ENCODE data around the gene KIFBP. TPM values are rescaled to one million over a fixed set of nuclear protein-coding genes. Genes with fewer than 3 reads are reported as not detected.
"Not testable (repeated sequence)": the region's sequence is repeated elsewhere in the genome, so short reads cannot be mapped to it uniquely, and the experiment has no call there.

KIFBP gene
- total RNA-seq, 8 experiments from 2014 or later: 12.9 to 48.0 (median 31.8) TPM

DNA sequence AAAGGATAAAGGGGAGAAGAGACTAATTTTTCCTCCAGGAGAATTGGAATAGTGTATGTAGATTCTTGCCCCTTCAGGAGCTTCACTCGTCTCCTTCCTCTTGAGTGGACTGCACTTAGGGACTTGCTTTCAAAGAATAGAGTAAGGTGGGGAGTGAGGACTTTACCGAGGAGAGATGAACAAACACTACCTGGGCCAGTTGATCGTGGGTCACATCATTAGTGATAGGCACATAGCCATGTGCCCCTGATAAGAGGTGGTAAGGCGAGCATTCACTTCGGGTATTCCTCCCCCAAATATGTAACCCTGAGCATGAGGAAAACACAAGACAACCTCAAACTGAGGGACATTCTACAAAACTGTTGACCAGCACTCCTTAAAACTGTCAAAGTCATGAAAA, 14.6 kb upstream of the KIFBP start:
- in situ Hi-C loops (cut with MboI; ENCODE audit: low pct_unique_long_range_greater_than_20kb in 2 of 9, low sequenced_read_pairs in 9 of 9, unreplicated experiment in 9 of 9): no loop called here
- no peak for ATAC-seq (replicated peaks in 6 of 8)
- Histone ChIP-seq H3K4me1 (replicated peaks in 1 of 2) (no peaks in the 10 kb centered on the region), H3K4me3 (no peak overlapping the region), H3K27ac (no peak overlapping the region)
- 60 to 100% (median 90%) methylated on average over 1 to 5 of the region's 5 CpGs for WGBS, 10 experiments

DNA sequence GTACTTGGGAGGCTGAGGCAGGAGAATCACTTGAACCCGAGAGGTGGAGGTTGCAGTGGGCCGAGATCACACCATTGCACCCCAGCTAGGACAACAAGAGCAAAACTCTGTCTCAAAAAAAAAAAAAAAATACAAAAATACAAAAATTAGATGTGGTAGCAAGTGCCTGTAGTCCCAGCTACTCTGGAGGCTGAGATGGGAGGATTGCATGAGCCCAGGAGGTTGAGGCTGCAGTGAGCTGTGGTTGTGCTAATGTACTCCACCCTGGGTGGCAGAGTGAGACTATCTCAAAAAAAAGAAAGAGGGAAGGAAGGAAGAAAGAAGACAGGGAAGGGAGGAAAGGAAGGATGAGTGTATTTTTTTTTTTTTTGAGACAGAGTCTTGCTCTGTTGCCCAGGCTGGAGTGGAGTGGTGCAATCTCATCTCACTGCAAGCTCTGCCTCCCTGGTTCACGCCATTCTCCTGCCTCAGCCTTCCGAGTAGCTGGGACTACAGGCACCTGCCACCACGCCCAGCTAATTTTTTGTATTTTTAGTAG, 12.6 kb upstream of the KIFBP start:
- ATAC-seq (replicated peaks in 6 of 8); H3K4me3 ChIP-seq; H3K4me1 ChIP-seq (replicated peaks in 1 of 2); H3K27ac ChIP-seq; in situ Hi-C loops (cut with MboI; ENCODE audit: low pct_unique_long_range_greater_than_20kb in 2 of 9, low sequenced_read_pairs in 9 of 9, unreplicated experiment in 9 of 9): not testable (repeated sequence)
- 80 to 100% (median 100%) methylated on average over 1 to 2 of the region's 5 CpGs; no CpG with 5 or more reads in 3 of the 10 experiments for WGBS, 10 experiments

GRCh38 chr10:68979738-68980137, 8.9 kb upstream of the KIFBP start:
- H3K27ac ChIP-seq; ATAC-seq (replicated peaks in 6 of 8); H3K4me3 ChIP-seq; in situ Hi-C loops (cut with MboI; ENCODE audit: low pct_unique_long_range_greater_than_20kb in 2 of 9, low sequenced_read_pairs in 9 of 9, unreplicated experiment in 9 of 9); H3K4me1 ChIP-seq (replicated peaks in 1 of 2): not testable (repeated sequence)
- 81 to 100% (median 93%) methylated on average over 2 to 6 of the region's 6 CpGs; no CpG with 5 or more reads in 4 of the 10 experiments for WGBS, 10 experiments

DNA sequence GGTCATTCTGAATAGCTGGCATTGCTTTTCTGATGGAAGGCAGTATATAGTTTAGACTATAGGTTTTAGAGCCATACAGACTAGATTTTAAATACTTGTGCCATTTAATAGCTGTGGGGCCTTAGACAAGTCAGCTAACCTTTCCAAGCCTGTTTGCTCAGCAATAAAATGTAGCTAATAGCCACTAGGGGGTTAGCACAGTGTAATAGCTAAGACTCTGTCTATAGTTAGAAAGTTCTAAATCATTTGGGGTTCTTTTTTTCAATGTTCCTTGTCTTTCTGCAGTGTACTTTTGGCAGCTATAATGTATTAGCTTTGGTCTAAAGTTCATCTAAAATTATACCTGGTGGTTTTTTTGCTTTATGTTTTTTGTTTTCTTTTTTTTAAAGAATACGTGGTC, 7.5 kb upstream of the KIFBP start:
- H3K4me3 ChIP-seq: no peak overlapping the region
- in situ Hi-C loops (cut with MboI; ENCODE audit: low pct_unique_long_range_greater_than_20kb in 2 of 9, low sequenced_read_pairs in 9 of 9, unreplicated experiment in 9 of 9): no loop called here
- no peaks in the 10 kb centered on the region for H3K4me1 ChIP-seq (replicated peaks in 1 of 2)
- WGBS, 10 experiments: 80 to 100% (median 100%) methylated on average over 1 of the region's 1 CpG
- no peak overlapping the region for H3K27ac ChIP-seq
- peak in 1 of 8 experiments; percentile 36 for ATAC-seq (replicated peaks in 6 of 8)

DNA sequence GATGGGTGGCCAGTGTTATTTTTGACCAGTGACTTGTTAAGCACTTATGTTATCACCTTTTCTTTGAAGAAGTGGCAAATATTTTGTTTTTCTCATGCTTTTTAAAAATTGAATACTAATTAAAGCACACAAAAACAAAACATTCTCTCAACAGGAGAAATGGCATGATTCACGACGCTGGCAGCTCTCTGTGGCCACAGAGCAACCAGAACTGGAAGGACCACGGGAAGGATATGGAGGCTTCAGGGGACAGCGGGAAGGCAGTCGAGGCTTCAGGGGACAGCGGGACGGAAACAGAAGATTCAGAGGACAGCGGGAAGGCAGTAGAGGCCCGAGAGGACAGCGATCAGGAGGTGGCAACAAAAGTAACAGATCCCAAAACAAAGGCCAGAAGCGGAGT, 6.2 kb upstream of the KIFBP start:
- ATAC-seq (replicated peaks in 6 of 8): no peak
- in situ Hi-C loops (cut with MboI; ENCODE audit: low pct_unique_long_range_greater_than_20kb in 2 of 9, low sequenced_read_pairs in 9 of 9, unreplicated experiment in 9 of 9): no loop called here
- Histone ChIP-seq H3K4me1 (replicated peaks in 1 of 2) (no peaks in the 10 kb centered on the region), H3K27ac (no peak overlapping the region), H3K4me3 (no peak overlapping the region)
- WGBS, 10 experiments: 80 to 100% (median 95%) methylated on average over 2 to 11 of the region's 11 CpGs; no CpG with 5 or more reads in 2 of the 10 experiments

DNA sequence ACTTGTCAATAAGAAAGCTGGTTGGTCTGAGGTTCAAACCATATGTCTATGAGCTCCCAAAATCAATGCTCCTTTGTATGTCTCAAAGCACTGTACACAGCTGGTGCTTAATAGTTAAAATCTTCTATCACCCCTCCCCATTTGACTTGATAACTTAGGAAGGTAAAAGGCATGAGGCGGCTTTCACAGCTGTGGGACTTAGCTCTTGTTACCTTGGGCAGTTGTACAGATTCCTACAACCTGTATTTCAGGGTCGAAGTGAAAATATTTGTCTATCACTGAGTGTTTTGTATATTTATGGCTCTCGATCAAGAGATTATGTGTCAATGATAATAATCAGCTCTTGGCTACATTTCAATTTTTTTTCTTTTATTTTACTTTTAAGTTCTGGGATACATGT, 992 bp upstream of the KIFBP start:
- 39 to 100% (median 86%) methylated on average over 1 to 3 of the region's 3 CpGs; no CpG with 5 or more reads in 1 of the 10 experiments for WGBS, 10 experiments
- in situ Hi-C loops (cut with MboI; ENCODE audit: low pct_unique_long_range_greater_than_20kb in 2 of 9, low sequenced_read_pairs in 9 of 9, unreplicated experiment in 9 of 9): no loop called here
- H3K4me3 ChIP-seq: no peak overlapping the region
- ATAC-seq (replicated peaks in 6 of 8): no peak
- peaks cover 8 to 20% of the 10 kb centered on the region in 2 donors for H3K4me1 ChIP-seq (replicated peaks in 1 of 2)
- no peak overlapping the region for H3K27ac ChIP-seq

DNA sequence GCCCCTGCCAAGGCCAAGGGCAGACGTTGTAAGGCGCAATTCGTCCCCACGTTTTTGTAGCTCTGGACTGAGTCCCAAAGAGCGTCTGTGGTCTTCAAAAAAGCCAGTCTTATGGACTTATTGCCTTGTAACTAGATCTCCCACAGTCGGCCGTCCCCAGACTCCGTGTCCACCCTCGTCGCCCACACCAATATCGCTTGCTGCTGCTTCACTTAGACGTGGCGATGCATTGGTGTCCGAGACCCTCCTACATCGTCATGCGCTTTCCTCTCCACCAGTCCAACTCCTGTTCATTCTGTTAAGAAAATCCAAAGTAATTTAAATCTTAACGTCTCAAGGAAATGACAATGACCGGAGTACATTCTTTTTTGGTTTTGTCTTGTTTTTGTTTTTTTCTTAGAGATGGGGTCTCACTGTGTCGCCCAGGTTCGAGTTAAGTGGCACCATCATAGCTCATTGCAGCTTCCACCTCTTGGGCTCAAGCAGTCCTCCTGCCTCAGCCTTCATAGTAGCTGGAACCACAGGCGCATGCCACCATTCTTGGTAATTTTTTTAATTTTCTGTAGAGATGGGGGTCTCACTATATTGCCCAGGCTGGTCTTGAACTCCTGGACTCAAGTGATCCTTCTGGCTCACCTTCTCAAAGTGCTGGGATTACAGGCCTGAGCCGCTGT, 851 bp downstream of the KIFBP start:
- in situ Hi-C loops (cut with MboI; ENCODE audit: low pct_unique_long_range_greater_than_20kb in 2 of 9, low sequenced_read_pairs in 9 of 9, unreplicated experiment in 9 of 9): no loop called here
- H3K4me1 ChIP-seq (replicated peaks in 1 of 2): peaks cover 14 to 30% of the 10 kb centered on the region in 2 donors
- ATAC-seq (replicated peaks in 6 of 8): peak in 1 of 8 experiments; percentile 1
- WGBS, 10 experiments: 0 to 75% (median 30%) methylated on average over 1 to 17 of the region's 22 CpGs; no CpG with 5 or more reads in 1 of the 10 experiments
- H3K27ac ChIP-seq: peak overlapping the region; percentile 79 to 90
- peak overlapping the region; percentile 65 to 80 (median 73) for H3K4me3 ChIP-seq

DNA sequence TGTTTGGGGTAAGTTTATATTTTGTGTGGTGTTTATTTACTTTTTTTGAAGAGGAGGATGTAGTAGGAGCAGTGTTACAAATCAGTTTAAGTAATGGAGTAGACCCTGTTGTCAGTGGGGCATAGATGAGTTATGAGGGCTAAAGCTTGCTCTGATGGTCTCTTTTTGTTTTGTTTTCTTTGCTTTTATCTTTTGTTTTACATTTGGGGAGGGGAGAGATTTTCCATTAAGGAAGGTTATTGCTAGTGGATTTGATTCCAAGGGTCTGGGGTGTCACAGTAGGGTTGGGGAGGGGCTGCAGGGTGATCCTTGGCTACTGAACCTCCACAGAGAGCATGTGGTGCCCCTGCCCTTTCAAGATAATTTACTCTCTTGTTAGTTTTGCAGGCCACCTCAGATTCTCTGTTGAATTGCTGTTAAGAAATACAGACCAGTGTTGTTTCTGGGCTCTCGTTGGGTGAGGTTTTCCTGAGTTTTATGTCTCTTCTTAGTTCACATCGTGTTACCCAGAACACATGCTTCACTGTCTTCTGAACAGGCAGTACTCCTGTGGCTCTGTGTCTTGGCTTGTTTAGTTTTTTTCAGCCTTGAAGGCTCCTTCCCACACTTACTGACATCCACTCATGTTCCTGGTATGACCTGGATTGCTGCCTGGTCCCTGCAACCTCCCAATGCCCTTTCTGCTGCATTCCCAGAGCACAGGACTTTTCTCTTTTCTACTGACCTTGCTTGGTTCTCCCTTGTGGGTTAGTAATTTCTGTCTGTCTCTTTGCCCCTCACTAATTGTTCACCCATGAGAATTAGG, 4.2 kb downstream of the KIFBP start:
- Histone ChIP-seq H3K4me1 (replicated peaks in 1 of 2) (peaks cover 14 to 29% of the 10 kb centered on the region in 2 donors), H3K4me3 (no peak overlapping the region), H3K27ac (no peak overlapping the region)
- in situ Hi-C loops (cut with MboI; ENCODE audit: low pct_unique_long_range_greater_than_20kb in 2 of 9, low sequenced_read_pairs in 9 of 9, unreplicated experiment in 9 of 9): no loop called here
- 20 to 86% (median 66%) methylated on average over 1 to 2 of the region's 2 CpGs; no CpG with 5 or more reads in 4 of the 10 experiments for WGBS, 10 experiments
- peak in 1 of 8 experiments; percentile 14 for ATAC-seq (replicated peaks in 6 of 8)

GRCh38 chr10:68997211-68997610, 8.6 kb downstream of the KIFBP start:
- ATAC-seq (replicated peaks in 6 of 8): no peak
- Histone ChIP-seq H3K27ac (no peak overlapping the region), H3K4me1 (replicated peaks in 1 of 2) (peaks cover 8 to 13% of the 10 kb centered on the region in 2 donors), H3K4me3 (no peak overlapping the region)
- in situ Hi-C loops (cut with MboI; ENCODE audit: low pct_unique_long_range_greater_than_20kb in 2 of 9, low sequenced_read_pairs in 9 of 9, unreplicated experiment in 9 of 9): no loop called here
- 79 to 100% (median 95%) methylated on average over 1 to 3 of the region's 3 CpGs; no CpG with 5 or more reads in 2 of the 10 experiments for WGBS, 10 experiments

- no peak for ATAC-seq (replicated peaks in 6 of 8)
- WGBS, 10 experiments: 0 to 67% (median 20%) methylated on average over 1 of the region's 1 CpG; no CpG with 5 or more reads in 3 of the 10 experiments
- H3K4me1 ChIP-seq (replicated peaks in 1 of 2): no peaks in the 10 kb centered on the region
- no peak overlapping the region for H3K27ac ChIP-seq
- in situ Hi-C loops (cut with MboI; ENCODE audit: low pct_unique_long_range_greater_than_20kb in 2 of 9, low sequenced_read_pairs in 9 of 9, unreplicated experiment in 9 of 9): loop anchor here in 1 of 9 experiments (25.0 kb wide), 2 partner anchors 107 to 407 kb away; partner anchors contain the start of genes TACR2 and VPS26A
- no peak overlapping the region for H3K4me3 ChIP-seq
These were observed 16.2 kb downstream of the KIFBP start for GRCh38 chr10:69004821-69005220.

- no peaks in the 10 kb centered on the region for H3K4me1 ChIP-seq (replicated peaks in 1 of 2)
- no peak overlapping the region for H3K4me3 ChIP-seq
- WGBS, 10 experiments: 83 to 100% (median 95%) methylated on average over 2 to 6 of the region's 6 CpGs
- H3K27ac ChIP-seq: no peak overlapping the region
- in situ Hi-C loops (cut with MboI; ENCODE audit: low pct_unique_long_range_greater_than_20kb in 2 of 9, low sequenced_read_pairs in 9 of 9, unreplicated experiment in 9 of 9): loop anchor here in 1 of 9 experiments (25.0 kb wide), 2 partner anchors 106 to 406 kb away; partner anchors contain the start of genes TACR2 and VPS26A
- ATAC-seq (replicated peaks in 6 of 8): no peak
These were observed 17.3 kb downstream of the KIFBP start for GRCh38 chr10:69005704-69006485.

DNA sequence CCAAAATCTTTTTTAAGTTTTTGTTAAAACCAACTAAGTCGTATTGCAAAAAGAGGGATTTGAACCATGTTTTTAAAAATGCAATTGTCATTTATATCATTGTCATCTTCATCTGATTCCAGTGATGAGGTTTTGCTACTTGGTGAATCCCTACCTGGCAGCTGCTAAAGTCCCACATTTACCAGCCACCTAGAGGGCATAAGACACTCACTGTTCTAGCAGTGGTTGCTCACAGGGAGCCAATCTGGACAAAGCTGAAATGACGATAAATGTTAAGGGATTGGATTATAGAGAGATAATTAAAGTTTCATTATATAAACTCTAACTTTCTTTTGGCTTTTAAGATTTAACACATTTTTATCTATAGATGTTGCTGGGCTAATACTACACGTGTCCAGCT, 18.7 kb downstream of the KIFBP start:
- Histone ChIP-seq H3K4me1 (replicated peaks in 1 of 2) (no peaks in the 10 kb centered on the region), H3K4me3 (no peak overlapping the region), H3K27ac (no peak overlapping the region)
- in situ Hi-C loops (cut with MboI; ENCODE audit: low pct_unique_long_range_greater_than_20kb in 2 of 9, low sequenced_read_pairs in 9 of 9, unreplicated experiment in 9 of 9): loop anchor here in 1 of 9 experiments (25.0 kb wide), 2 partner anchors 105 to 405 kb away; partner anchors contain the start of genes TACR2 and VPS26A
- WGBS, 10 experiments: 89 to 100% (median 100%) methylated on average over 1 to 3 of the region's 3 CpGs; no CpG with 5 or more reads in 1 of the 10 experiments
- ATAC-seq (replicated peaks in 6 of 8): no peak
